Esophagus muscularis mucosa (tissue), 4 donors: ENCODE data around the gene ULK2. TPM values are rescaled to one million over a fixed set of nuclear protein-coding genes. Genes with fewer than 3 reads are reported as not detected.

Source experiments
- DNase-seq: peaks from one replicate; pipeline ENCODE4 v3.0.0-alpha.2; 2017; ENCODE audit errors: extremely low spot score
- H3K27ac ChIP-seq, 4 donors: fragments of 200-600 bp; sonication (generic); replicated peaks in 1 of 4; 1 replicate in 3 of 4; 2 replicates in 1 of 4; pipeline ENCODE4 v1.5.1; 2016 to 2019; ENCODE audit warnings: mild to moderate bottlenecking in 1 of 4
- H3K27me3 ChIP-seq, 4 donors: fragments of 200-600 bp; sonication (generic); one replicate each; pipeline versions ENCODE4 v1.5.1 to v1.6.0; 2016 to 2019
- H3K36me3 ChIP-seq, 4 donors: fragments of 200-600 bp; sonication (generic); one replicate each; pipeline ENCODE4 v1.5.1; 2016 to 2019
- H3K4me1 ChIP-seq, 4 donors: fragments of 200-600 bp; sonication (generic); one replicate each; pipeline ENCODE4 v1.5.1; 2016 to 2019
- H3K4me3 ChIP-seq, 4 donors: fragments of 200-600 bp; sonication (generic); 1 replicate in 2 of 4; 2 replicates in 2 of 4; pipeline ENCODE4 v1.5.1; 2016 to 2019; ENCODE audit warnings: mild to moderate bottlenecking in 4 of 4, moderate library complexity in 1 of 4
- H3K9me3 ChIP-seq, 4 donors: fragments of 200-600 bp; sonication (generic); 1 replicate in 3 of 4; 2 replicates in 1 of 4; pipeline ENCODE4 v1.5.1; 2016 to 2019
- EP300 ChIP-seq: sonication (generic); formaldehyde crosslinking; IDR thresholded peaks from one replicate; pipeline ENCODE4 v1.6.1; 2017; ENCODE audit warnings: antibody characterized with exemption
- POLR2A ChIP-seq: fragments of 450-650 bp; IDR thresholded peaks from one replicate; pipeline ENCODE4 v1.6.1; 2017; ENCODE audit warnings: antibody characterized with exemption, moderate library complexity, mild to moderate bottlenecking, low read depth
- POLR2AphosphoS5 ChIP-seq, 2 donors: sonication (generic); formaldehyde crosslinking; IDR thresholded peaks; one replicate each; pipeline ENCODE4 v1.6.1; 2017; ENCODE audit warnings: antibody characterized with exemption in 2 of 2
- WGBS: methylation state at CpG from one replicate; pipeline ENCODE4 v1.1.5; 2018; 5-methylcytosine and 5-hydroxymethylcytosine counted together
- intact Hi-C: fragments of 100-400 bp; cut with DNase I; formaldehyde crosslinking; loops from one replicate; pipeline ENCODE4 v1.15.1; 2023
- total RNA-seq, 4 donors: library from RNA; depleted of rRNA; stranded (reverse); fragments of >200 nt; gene quantifications; one replicate each; pipeline versions ENCODE4 v1.1.0 to v1.2.1, GENCODE V29; 2016
- TF ChIP-seq, protein P1 (sequence below), 3 experiments: fragments of 200-600 bp in 2 of 3; fragments of 450-650 bp in 1 of 3; sonication (generic) in 2 of 3; IDR thresholded peaks; one replicate each; pipeline ENCODE4 v1.5.1; 2017 to 2019; ENCODE audit warnings: antibody characterized with exemption in 3 of 3, mild to moderate bottlenecking in 2 of 3, moderate library complexity in 1 of 3

The ULK2 gene
- total RNA-seq, 4 donors from 2014 or later = 27.8 to 59.0 (median 43.1) TPM

GRCh38 chr17:19771971-19772630, 95.6 kb downstream of the ULK2 start:
- peak; percentile 87 for DNase-seq
- TF ChIP-seq, protein P1, sequence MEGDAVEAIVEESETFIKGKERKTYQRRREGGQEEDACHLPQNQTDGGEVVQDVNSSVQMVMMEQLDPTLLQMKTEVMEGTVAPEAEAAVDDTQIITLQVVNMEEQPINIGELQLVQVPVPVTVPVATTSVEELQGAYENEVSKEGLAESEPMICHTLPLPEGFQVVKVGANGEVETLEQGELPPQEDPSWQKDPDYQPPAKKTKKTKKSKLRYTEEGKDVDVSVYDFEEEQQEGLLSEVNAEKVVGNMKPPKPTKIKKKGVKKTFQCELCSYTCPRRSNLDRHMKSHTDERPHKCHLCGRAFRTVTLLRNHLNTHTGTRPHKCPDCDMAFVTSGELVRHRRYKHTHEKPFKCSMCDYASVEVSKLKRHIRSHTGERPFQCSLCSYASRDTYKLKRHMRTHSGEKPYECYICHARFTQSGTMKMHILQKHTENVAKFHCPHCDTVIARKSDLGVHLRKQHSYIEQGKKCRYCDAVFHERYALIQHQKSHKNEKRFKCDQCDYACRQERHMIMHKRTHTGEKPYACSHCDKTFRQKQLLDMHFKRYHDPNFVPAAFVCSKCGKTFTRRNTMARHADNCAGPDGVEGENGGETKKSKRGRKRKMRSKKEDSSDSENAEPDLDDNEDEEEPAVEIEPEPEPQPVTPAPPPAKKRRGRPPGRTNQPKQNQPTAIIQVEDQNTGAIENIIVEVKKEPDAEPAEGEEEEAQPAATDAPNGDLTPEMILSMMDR (IDR thresholded peaks at IDR 0.05) = no peak
- WGBS = 71% methylated on average over 7 of the region's 7 CpGs
- H3K4me1 ChIP-seq = peaks cover 0 to 18% (median 9%) of the 10 kb centered on the region in 4 donors
- intact Hi-C loops = no loop called here
- H3K27ac ChIP-seq = peak overlapping the region in 1 of 4 donors; percentile 9
- H3K9me3 ChIP-seq = no peaks in the 10 kb centered on the region
- peaks cover 11 to 50% (median 35%) of the 10 kb centered on the region in 4 donors for H3K36me3 ChIP-seq
- no peaks in the 10 kb centered on the region for H3K27me3 ChIP-seq
- H3K4me3 ChIP-seq = no peak overlapping the region

DNA sequence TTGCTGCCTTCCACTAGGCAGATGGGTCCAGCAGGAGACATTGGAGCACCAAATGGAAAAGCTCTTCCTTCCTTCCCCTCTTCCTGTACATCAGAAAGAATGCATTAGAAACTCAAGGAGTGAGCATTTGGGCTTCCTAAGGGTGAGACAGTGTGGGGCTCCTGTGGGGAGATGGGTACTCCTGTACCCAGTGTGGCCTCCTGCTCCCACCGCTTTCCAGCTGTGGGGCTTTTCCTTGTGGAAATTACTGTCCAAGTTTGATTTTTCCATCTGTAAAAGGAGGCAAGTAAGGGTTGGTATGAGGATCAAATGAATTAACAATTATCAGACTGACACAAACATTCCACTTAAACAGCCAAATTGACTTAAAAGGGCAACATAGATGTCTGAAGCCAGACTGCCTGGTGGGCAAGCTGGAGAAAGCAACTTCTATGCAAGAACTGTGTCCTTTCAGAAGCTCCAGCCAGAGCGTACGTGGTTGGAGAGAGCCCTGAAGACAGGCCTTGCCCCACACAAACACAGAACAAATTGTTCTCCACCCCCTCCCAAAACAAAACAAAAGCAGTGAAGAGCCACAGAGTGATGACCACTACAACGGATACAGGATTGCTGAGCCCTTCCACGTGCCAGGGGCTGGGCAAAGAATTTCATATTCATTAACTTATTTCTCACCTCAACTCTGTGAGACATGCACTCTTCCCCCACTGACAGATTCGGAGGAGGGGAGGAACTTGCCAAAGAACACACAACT, 96.6 kb downstream of the ULK2 start:
- DNase-seq = peak; percentile 83
- intact Hi-C loops = no loop called here
- TF ChIP-seq POLR2AphosphoS5 (IDR thresholded peaks at IDR 0.05) (no peak), EP300 (no peak), POLR2A (no peak)
- TF ChIP-seq, protein P1 (IDR thresholded peaks at IDR 0.05) = no peak
- peaks cover 0 to 27% (median 13%) of the 10 kb centered on the region in 4 donors for H3K4me1 ChIP-seq
- H3K36me3 ChIP-seq = peaks cover 4 to 40% (median 26%) of the 10 kb centered on the region in 4 donors
- no peaks in the 10 kb centered on the region for H3K27me3 ChIP-seq
- peak overlapping the region in 1 of 4 donors; percentile 26 for H3K27ac ChIP-seq
- no peaks in the 10 kb centered on the region for H3K9me3 ChIP-seq
- 73% methylated on average over 6 of the region's 6 CpGs for WGBS
- H3K4me3 ChIP-seq = no peak overlapping the region

DNA sequence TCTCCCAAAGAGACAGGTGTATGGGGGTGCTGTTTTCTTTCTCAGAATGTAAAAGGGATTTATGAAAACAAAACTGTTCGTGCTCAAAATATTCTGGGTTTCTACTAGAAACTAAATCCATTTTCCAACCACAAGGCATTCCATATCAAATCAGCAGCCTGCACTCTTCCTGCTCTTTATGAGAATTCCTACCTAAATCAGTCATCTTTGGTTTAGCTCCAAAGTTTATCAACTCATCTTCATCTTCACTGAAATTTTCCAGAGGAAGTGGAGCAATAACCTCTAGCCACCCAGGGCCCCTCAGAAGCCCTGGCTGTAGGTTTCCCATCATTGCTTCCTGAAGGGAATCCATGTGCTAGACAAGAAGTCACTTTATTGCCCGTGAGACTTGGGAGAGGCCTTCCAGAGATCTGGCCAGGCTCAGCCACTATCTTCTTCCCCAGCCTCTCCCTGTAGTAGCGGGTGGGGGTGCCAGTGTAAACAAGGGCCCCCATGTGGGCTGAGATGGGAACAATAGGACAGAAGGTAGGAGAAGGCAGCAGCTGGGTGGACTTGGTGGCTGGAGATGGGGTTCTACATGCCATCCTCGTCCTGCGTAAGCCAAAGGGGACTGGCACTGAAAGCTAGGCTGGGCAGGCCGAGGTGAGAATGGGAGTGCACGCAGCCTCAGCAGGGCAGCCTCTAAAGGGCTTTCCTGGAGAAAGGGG, 97.6 kb downstream of the ULK2 start:
- H3K27ac ChIP-seq = peak overlapping the region in 3 of 4 donors; percentile 5 to 48 (median 26)
- TF ChIP-seq, protein P1 (IDR thresholded peaks at IDR 0.05) = no peak
- TF ChIP-seq EP300 (no peak), POLR2A (no peak), POLR2AphosphoS5 (IDR thresholded peaks at IDR 0.05) (no peak)
- peaks cover 0 to 29% (median 18%) of the 10 kb centered on the region in 4 donors for H3K36me3 ChIP-seq
- H3K27me3 ChIP-seq = no peaks in the 10 kb centered on the region
- peaks cover 0 to 28% (median 13%) of the 10 kb centered on the region in 4 donors for H3K4me1 ChIP-seq
- intact Hi-C loops = loop anchor here (10.0 kb wide), 1 partner anchor 405 kb away; the partner anchor contains the start of gene B9D1
- H3K9me3 ChIP-seq = no peaks in the 10 kb centered on the region
- 87% methylated on average over 7 of the region's 7 CpGs for WGBS
- peak; percentile 87 for DNase-seq
- no peak overlapping the region for H3K4me3 ChIP-seq

DNA sequence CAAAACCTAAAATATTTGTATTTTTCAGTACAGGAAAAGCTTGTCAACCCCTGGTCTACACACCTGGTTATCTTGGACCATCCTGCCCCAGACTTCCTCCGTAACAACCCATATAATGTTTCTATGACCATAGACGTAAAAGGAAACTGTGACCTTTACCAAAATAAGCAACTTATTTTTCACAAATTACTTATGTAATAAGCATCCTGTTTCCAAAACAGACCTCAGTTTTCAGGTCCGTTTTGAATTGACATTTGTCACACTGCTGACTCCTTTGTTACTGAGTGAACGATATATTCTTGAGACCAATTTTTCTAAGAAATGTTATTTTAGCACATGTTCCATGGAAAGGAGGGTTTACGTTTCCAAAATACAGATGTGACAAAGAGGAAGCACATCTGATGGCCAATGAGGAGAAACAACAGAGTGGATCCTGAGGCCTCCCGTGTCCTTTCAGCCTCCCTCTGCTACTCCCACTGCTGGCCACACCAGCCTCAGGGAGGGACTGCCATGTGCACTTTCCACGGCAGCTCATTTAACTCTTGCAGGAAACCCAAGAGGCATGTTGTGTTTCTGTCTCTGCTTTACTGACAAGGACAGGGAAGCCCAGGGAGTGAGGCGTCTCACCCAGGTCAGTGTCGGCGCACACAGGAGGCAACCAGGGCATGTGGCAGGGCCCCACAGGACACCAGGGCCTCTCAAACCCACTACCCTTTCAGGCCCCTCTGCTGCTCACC, 99.5 kb downstream of the ULK2 start:
- TF ChIP-seq POLR2A (no peak), EP300 (no peak), POLR2AphosphoS5 (IDR thresholded peaks at IDR 0.05) (no peak)
- TF ChIP-seq, protein P1 (IDR thresholded peaks at IDR 0.05) = no peak
- intact Hi-C loops = loop anchor here (10.0 kb wide), 1 partner anchor 403 kb away; the partner anchor contains the start of gene B9D1
- H3K9me3 ChIP-seq = no peaks in the 10 kb centered on the region
- 61% methylated on average over 10 of the region's 10 CpGs for WGBS
- no peaks in the 10 kb centered on the region for H3K27me3 ChIP-seq
- DNase-seq = peak; percentile 70
- H3K36me3 ChIP-seq = peaks cover 0 to 11% (median 4%) of the 10 kb centered on the region in 4 donors
- H3K27ac ChIP-seq = no peak overlapping the region
- peaks cover 0 to 28% (median 13%) of the 10 kb centered on the region in 4 donors for H3K4me1 ChIP-seq
- H3K4me3 ChIP-seq = no peak overlapping the region
